ENCODE data around the gene CLK2. TPM values are rescaled to one million over a fixed set of nuclear protein-coding genes. Genes with fewer than 3 reads are reported as not detected.

CLK2 gene
- total RNA-seq, 2 donors from 2014 or later, result 54.8 to 57.8 TPM

GRCh38 chr1:155307247-155307740, 34.0 kb upstream of the CLK2 start:
- DNase-seq, result no peak
- Mint-ChIP-seq H3K4me3 (no peak overlapping the region), H3K27ac (peak overlapping the region; percentile 97), H3K4me1 (peaks cover 22% of the 10 kb centered on the region), H3K27me3 (peaks cover 12% of the 10 kb centered on the region), H3K36me3 (ENCODE audit: low read depth) (peaks cover 5% of the 10 kb centered on the region)
- no peak for ATAC-seq
- H3K9me3 ChIP-seq (ENCODE audit: control insufficient read depth, low read length, poor library complexity, severe bottlenecking), result no peaks in the 10 kb centered on the region

GRCh38 chr1:155305881-155306391, 32.6 kb upstream of the CLK2 start:
- Mint-ChIP-seq H3K27me3 (peaks cover 12% of the 10 kb centered on the region), H3K4me1 (peaks cover 14% of the 10 kb centered on the region), H3K27ac (peak overlapping the region; percentile 29), H3K4me3 (no peak overlapping the region), H3K36me3 (ENCODE audit: low read depth) (peaks cover 5% of the 10 kb centered on the region)
- ATAC-seq (no peak), DNase-seq (no peak)
- H3K9me3 ChIP-seq (ENCODE audit: control insufficient read depth, low read length, poor library complexity, severe bottlenecking), result no peaks in the 10 kb centered on the region

- ATAC-seq, result no peak
- Mint-ChIP-seq H3K4me1 (peaks cover 9% of the 10 kb centered on the region), H3K27ac (no peak overlapping the region), H3K4me3 (no peak overlapping the region), H3K27me3 (peaks cover 12% of the 10 kb centered on the region), H3K36me3 (ENCODE audit: low read depth) (peaks cover 5% of the 10 kb centered on the region)
- H3K9me3 ChIP-seq (ENCODE audit: control insufficient read depth, low read length, poor library complexity, severe bottlenecking), result no peaks in the 10 kb centered on the region
- DNase-seq, result no peak
These were observed 31.3 kb upstream of the CLK2 start for GRCh38 chr1:155304558-155305063.

- no peaks in the 10 kb centered on the region for H3K9me3 ChIP-seq (ENCODE audit: control insufficient read depth, low read length, poor library complexity, severe bottlenecking)
- H3K27ac Mint-ChIP-seq, result no peak within 1 kb of the TSS
- H3K36me3 Mint-ChIP-seq (ENCODE audit: low read depth), result peaks cover 10% of the 10 kb centered on the region
- H3K4me1 Mint-ChIP-seq, result peaks cover 4% of the 10 kb centered on the region
- H3K27me3 Mint-ChIP-seq, result peaks cover 24% of the 10 kb centered on the region
- H3K4me3 Mint-ChIP-seq, result no peak within 1 kb of the TSS
- no peak for DNase-seq
- no peak for ATAC-seq
These were observed 28.1 kb upstream of the CLK2 start, which contains the start of gene PKLR for GRCh38 chr1:155301342-155301841. Gene PKLR, minus strand, starts transcription at chr1:155301438. Its CDS starts 43 bp downstream, at chr1:155301395.

GRCh38 chr1:155300553-155301329, 27.4 kb upstream of the CLK2 start:
- Mint-ChIP-seq H3K36me3 (ENCODE audit: low read depth) (peaks cover 9% of the 10 kb centered on the region), H3K27me3 (peaks cover 31% of the 10 kb centered on the region), H3K27ac (no peak overlapping the region), H3K4me1 (peaks cover 5% of the 10 kb centered on the region), H3K4me3 (no peak overlapping the region)
- H3K9me3 ChIP-seq (ENCODE audit: control insufficient read depth, low read length, poor library complexity, severe bottlenecking), result no peaks in the 10 kb centered on the region
- DNase-seq (no peak), ATAC-seq (no peak)

GRCh38 chr1:155300024-155300423, 26.7 kb upstream of the CLK2 start:
- H3K9me3 ChIP-seq (ENCODE audit: control insufficient read depth, low read length, poor library complexity, severe bottlenecking), result no peaks in the 10 kb centered on the region
- Mint-ChIP-seq H3K4me3 (no peak overlapping the region), H3K27me3 (peaks cover 34% of the 10 kb centered on the region), H3K36me3 (ENCODE audit: low read depth) (peaks cover 11% of the 10 kb centered on the region), H3K27ac (no peak overlapping the region), H3K4me1 (peaks cover 6% of the 10 kb centered on the region)
- ATAC-seq, result no peak
- DNase-seq, result no peak

- DNase-seq (no peak), ATAC-seq (no peak)
- H3K27me3 Mint-ChIP-seq, result peaks cover 38% of the 10 kb centered on the region
- no peak overlapping the region for H3K27ac Mint-ChIP-seq
- H3K36me3 Mint-ChIP-seq (ENCODE audit: low read depth), result peaks cover 8% of the 10 kb centered on the region
- H3K4me1 Mint-ChIP-seq, result peaks cover 10% of the 10 kb centered on the region
- no peaks in the 10 kb centered on the region for H3K9me3 ChIP-seq (ENCODE audit: control insufficient read depth, low read length, poor library complexity, severe bottlenecking)
- H3K4me3 Mint-ChIP-seq, result peak overlapping the region; percentile 8
These were observed 24.1 kb upstream of the CLK2 start for GRCh38 chr1:155297384-155297783.

GRCh38 chr1:155296661-155297060, 23.4 kb upstream of the CLK2 start:
- H3K4me3 Mint-ChIP-seq, result no peak overlapping the region
- H3K9me3 ChIP-seq (ENCODE audit: control insufficient read depth, low read length, poor library complexity, severe bottlenecking), result no peaks in the 10 kb centered on the region
- no peak overlapping the region for H3K27ac Mint-ChIP-seq
- ATAC-seq (no peak), DNase-seq (no peak)
- peaks cover 10% of the 10 kb centered on the region for H3K4me1 Mint-ChIP-seq
- H3K27me3 Mint-ChIP-seq, result peaks cover 41% of the 10 kb centered on the region
- H3K36me3 Mint-ChIP-seq (ENCODE audit: low read depth), result peaks cover 8% of the 10 kb centered on the region

- peaks cover 44% of the 10 kb centered on the region for H3K27me3 Mint-ChIP-seq
- H3K36me3 Mint-ChIP-seq (ENCODE audit: low read depth), result peaks cover 8% of the 10 kb centered on the region
- no peak for ATAC-seq
- no peaks in the 10 kb centered on the region for H3K9me3 ChIP-seq (ENCODE audit: control insufficient read depth, low read length, poor library complexity, severe bottlenecking)
- no peak for DNase-seq
- no peak overlapping the region for H3K27ac Mint-ChIP-seq
- no peak overlapping the region for H3K4me3 Mint-ChIP-seq
- H3K4me1 Mint-ChIP-seq, result peaks cover 10% of the 10 kb centered on the region
These were observed 22.6 kb upstream of the CLK2 start for GRCh38 chr1:155295942-155296267.

- no peak for ATAC-seq
- no peak overlapping the region for H3K27ac Mint-ChIP-seq
- H3K27me3 Mint-ChIP-seq, result peaks cover 44% of the 10 kb centered on the region
- no peak overlapping the region for H3K4me3 Mint-ChIP-seq
- H3K9me3 ChIP-seq (ENCODE audit: control insufficient read depth, low read length, poor library complexity, severe bottlenecking), result no peaks in the 10 kb centered on the region
- H3K4me1 Mint-ChIP-seq, result peaks cover 10% of the 10 kb centered on the region
- no peak for DNase-seq
- H3K36me3 Mint-ChIP-seq (ENCODE audit: low read depth), result peaks cover 8% of the 10 kb centered on the region
These were observed 22.1 kb upstream of the CLK2 start for GRCh38 chr1:155295183-155295941.

GRCh38 chr1:155294520-155295182, 21.3 kb upstream of the CLK2 start:
- DNase-seq (no peak), ATAC-seq (no peak)
- H3K36me3 Mint-ChIP-seq (ENCODE audit: low read depth), result peaks cover 8% of the 10 kb centered on the region
- H3K27me3 Mint-ChIP-seq, result peaks cover 44% of the 10 kb centered on the region
- H3K27ac Mint-ChIP-seq, result no peak overlapping the region
- H3K4me1 Mint-ChIP-seq, result peaks cover 12% of the 10 kb centered on the region
- peak overlapping the region; percentile 41 for H3K4me3 Mint-ChIP-seq
- no peaks in the 10 kb centered on the region for H3K9me3 ChIP-seq (ENCODE audit: control insufficient read depth, low read length, poor library complexity, severe bottlenecking)

- DNase-seq (no peak), ATAC-seq (no peak)
- peaks cover 44% of the 10 kb centered on the region for H3K27me3 Mint-ChIP-seq
- no peaks in the 10 kb centered on the region for H3K9me3 ChIP-seq (ENCODE audit: control insufficient read depth, low read length, poor library complexity, severe bottlenecking)
- H3K27ac Mint-ChIP-seq, result no peak overlapping the region
- H3K36me3 Mint-ChIP-seq (ENCODE audit: low read depth), result peaks cover 8% of the 10 kb centered on the region
- peaks cover 12% of the 10 kb centered on the region for H3K4me1 Mint-ChIP-seq
- no peak overlapping the region for H3K4me3 Mint-ChIP-seq
These were observed 19.9 kb upstream of the CLK2 start for GRCh38 chr1:155293086-155293749.

All from T-helper 17 cell (primary cell).